H9 (cell line): ENCODE data around the gene IRF6. TPM values are rescaled to one million over a fixed set of nuclear protein-coding genes. Genes with fewer than 3 reads are reported as not detected.

Experiments
- DNase-seq: peaks from one replicate; pipeline ENCODE4 v3.0.0-alpha.2; 2017
- H2AFZ ChIP-seq: one replicate; pipeline ENCODE4 v1.6.1; 2013; ENCODE audit warnings: mild to moderate bottlenecking, low read length, control low read depth, moderate library complexity
- H2AK5ac ChIP-seq: 2 replicates; pipeline ENCODE4 v1.6.1; 2013; ENCODE audit warnings: low read length, control low read depth, mixed read lengths; ENCODE audit not compliant: insufficient read length
- H2BK120ac ChIP-seq: one replicate; pipeline ENCODE4 v1.6.1; 2013; ENCODE audit warnings: low read depth, mild to moderate bottlenecking, low read length, control low read depth, inconsistent platforms; ENCODE audit not compliant: poor library complexity, severe bottlenecking
- H2BK12ac ChIP-seq: 2 replicates; pipeline ENCODE4 v1.6.1; 2013; ENCODE audit warnings: low read length, control low read depth, mixed read lengths, low read depth; ENCODE audit not compliant: insufficient read length
- H2BK15ac ChIP-seq: 2 replicates; pipeline ENCODE4 v1.6.1; 2013; ENCODE audit warnings: low read depth, low read length, control low read depth
- H2BK20ac ChIP-seq: one replicate; pipeline ENCODE4 v1.6.1; 2013; ENCODE audit warnings: low read depth, mild to moderate bottlenecking, low read length, control low read depth, inconsistent platforms; ENCODE audit not compliant: poor library complexity, severe bottlenecking
- H2BK5ac ChIP-seq: 2 replicates; pipeline ENCODE4 v1.6.1; 2013; ENCODE audit warnings: low read length, control low read depth, mixed read lengths; ENCODE audit not compliant: insufficient read length
- H3K14ac ChIP-seq: 2 replicates; pipeline ENCODE4 v1.6.1; 2013; ENCODE audit warnings: low read length, control low read depth; ENCODE audit not compliant: insufficient read depth
- H3K18ac ChIP-seq: 2 replicates; pipeline ENCODE4 v1.6.1; 2013; ENCODE audit warnings: low read depth, mild to moderate bottlenecking, mixed read lengths, low read length, control low read depth; ENCODE audit not compliant: insufficient read length
- H3K23ac ChIP-seq: 2 replicates; pipeline ENCODE4 v1.6.1; 2013; ENCODE audit warnings: low read length, control low read depth, mixed read lengths, low read depth; ENCODE audit not compliant: insufficient read length
- H3K23me2 ChIP-seq: 2 replicates; pipeline ENCODE4 v1.6.1; 2013; ENCODE audit warnings: low read depth, mild to moderate bottlenecking, mixed read lengths, low read length, control low read depth; ENCODE audit not compliant: insufficient read length, poor library complexity, severe bottlenecking
- H3K27ac ChIP-seq: 2 replicates; pipeline ENCODE4 v1.5.1; 2013; ENCODE audit warnings: low read length, control low read depth, mixed read lengths, low read depth; ENCODE audit not compliant: insufficient read length
- H3K27me3 ChIP-seq: 2 replicates; pipeline ENCODE4 v1.6.1; 2013; ENCODE audit warnings: low read length, control low read depth, inconsistent platforms; ENCODE audit not compliant: insufficient read depth
- H3K4ac ChIP-seq: 2 replicates; pipeline ENCODE4 v1.6.1; 2013; ENCODE audit warnings: low read depth, mild to moderate bottlenecking, control low read depth, inconsistent platforms, low read length, moderate library complexity
- H3K4me1 ChIP-seq: 2 replicates; pipeline ENCODE4 v1.6.1; 2013; ENCODE audit warnings: low read length, control low read depth, inconsistent platforms; ENCODE audit not compliant: insufficient read depth
- H3K4me2 ChIP-seq: 2 replicates; pipeline ENCODE4 v1.6.1; 2013; ENCODE audit warnings: low read length, control low read depth, mixed read lengths; ENCODE audit not compliant: insufficient read length, insufficient read depth
- H3K56ac ChIP-seq: 2 replicates; pipeline ENCODE4 v1.6.1; 2013; ENCODE audit warnings: low read depth, mild to moderate bottlenecking, mixed read lengths, low read length, control low read depth; ENCODE audit not compliant: insufficient read length
- H3K79me1 ChIP-seq: 2 replicates; pipeline ENCODE4 v1.6.1; 2013; ENCODE audit warnings: low read depth, mild to moderate bottlenecking, moderate library complexity, low read length, control low read depth, inconsistent platforms; ENCODE audit not compliant: insufficient read depth, poor library complexity, severe bottlenecking
- H3K79me2 ChIP-seq: 2 replicates; pipeline ENCODE4 v1.6.1; 2013; ENCODE audit warnings: low read length, control low read depth, inconsistent platforms; ENCODE audit not compliant: insufficient read depth
- H3K9ac ChIP-seq: 2 replicates; pipeline ENCODE4 v1.6.1; 2013; ENCODE audit warnings: low read length, control low read depth, mixed read lengths; ENCODE audit not compliant: insufficient read length; ENCODE audit errors: extremely low read depth
- H3K9me3 ChIP-seq: one replicate; pipeline ENCODE4 v1.6.1; 2013; ENCODE audit warnings: low read depth, low read length, inconsistent platforms; ENCODE audit not compliant: control insufficient read depth
- H3T11ph ChIP-seq: one replicate; pipeline ENCODE4 v1.6.1; 2013; ENCODE audit warnings: mild to moderate bottlenecking, low read length, control low read depth, inconsistent platforms
- H4K20me1 ChIP-seq: one replicate; pipeline ENCODE4 v1.6.1; 2013; ENCODE audit not compliant: control insufficient read depth, insufficient read length, insufficient read depth
- H4K5ac ChIP-seq: 2 replicates; pipeline ENCODE4 v1.6.1; 2013; ENCODE audit warnings: low read depth, mild to moderate bottlenecking, mixed read lengths, low read length, control low read depth; ENCODE audit not compliant: insufficient read length
- H4K8ac ChIP-seq: replicated peaks from 2 replicates; pipeline ENCODE4 v1.6.1; 2013; ENCODE audit warnings: low read length, control low read depth, mixed read lengths, low read depth; ENCODE audit not compliant: insufficient read length
- H4K91ac ChIP-seq: 2 replicates; pipeline ENCODE4 v1.6.1; 2013; ENCODE audit warnings: low read depth, mild to moderate bottlenecking, moderate library complexity, mixed read lengths, low read length, control low read depth; ENCODE audit not compliant: insufficient read length
- H3K27ac Mint-ChIP-seq, 3 experiments: 2 replicates in 2 of 3; 3 replicates in 1 of 3; pipeline ENCODE4 v1.8.0; 2020 to 2021; ENCODE audit warnings: mixed read lengths in 3 of 3, mild to moderate bottlenecking in 1 of 3, moderate library complexity in 1 of 3
- H3K27me3 Mint-ChIP-seq: 2 replicates; pipeline ENCODE4 v1.8.0; 2021; ENCODE audit warnings: low read depth, mild to moderate bottlenecking, moderate library complexity, mixed read lengths
- H3K36me3 Mint-ChIP-seq, 3 experiments: 2 replicates in 2 of 3; 3 replicates in 1 of 3; pipeline ENCODE4 v1.8.0; 2020 to 2021; ENCODE audit warnings: low read depth in 3 of 3, mixed read lengths in 3 of 3; ENCODE audit not compliant: insufficient read depth in 1 of 3
- H3K4me1 Mint-ChIP-seq, 2 experiments: 2 replicates each; pipeline ENCODE4 v1.8.0; 2020; ENCODE audit warnings: mixed read lengths in 2 of 2
- H3K4me3 Mint-ChIP-seq, 2 experiments: 2 replicates in 1 of 2; 3 replicates in 1 of 2; pipeline ENCODE4 v1.8.0; 2020 to 2021; ENCODE audit warnings: mild to moderate bottlenecking in 2 of 2, mixed read lengths in 2 of 2, moderate library complexity in 1 of 2
- H3K9me3 Mint-ChIP-seq, 2 experiments: 2 replicates in 1 of 2; 3 replicates in 1 of 2; pipeline ENCODE4 v1.8.0; 2020; ENCODE audit warnings: mild to moderate bottlenecking in 2 of 2, mixed read lengths in 2 of 2, moderate library complexity in 1 of 2
- CTCF ChIP-seq: fragments of 200-600 bp; sonication (generic); conservative IDR thresholded peaks from 3 replicates; pipeline ENCODE4 v1.8.0; 2021; ENCODE audit warnings: antibody characterized with exemption, mild to moderate bottlenecking
- WGBS: extraction: QIAGEN DNeasy Blood & Tissue Kit; methylation state at CpG from one replicate; pipeline ENCODE4 v1.1.7; 2013; ENCODE audit warnings: missing lambda C conversion rate, low lambda C conversion rate, mixed read lengths; ENCODE audit not compliant: insufficient read length; ENCODE audit errors: extremely low coverage; 5-methylcytosine and 5-hydroxymethylcytosine counted together
- total RNA-seq: library from RNA; stranded (reverse); gene quantifications from 2 replicates; pipeline ENCODE4 v1.2.1, GENCODE V29; 2021

IRF6 gene
- total RNA-seq, 1 experiment from 2014 or later = 7.1 TPM

- peaks cover 3% of the 10 kb centered on the region for H3K27me3 Mint-ChIP-seq
- Histone ChIP-seq H4K8ac (no peak overlapping the region), H3T11ph (no peak overlapping the region), H2AK5ac (no peak overlapping the region), H2AFZ (no peak overlapping the region), H2BK120ac (no peak overlapping the region), H4K20me1 (no peaks in the 10 kb centered on the region), H3K18ac (no peak overlapping the region), H3K4me2 (no peak overlapping the region), H3K27ac (no peak overlapping the region), H3K4me1 (no peaks in the 10 kb centered on the region), H3K23ac (no peak overlapping the region), H3K4ac (no peak overlapping the region), H3K14ac (no peak overlapping the region), H3K56ac (no peak overlapping the region), H2BK20ac (no peak overlapping the region), H3K9ac (no peak overlapping the region), H4K91ac (no peak overlapping the region), H3K27me3 (no peaks in the 10 kb centered on the region), H3K79me2 (no peaks in the 10 kb centered on the region), H4K5ac (no peak overlapping the region), H3K23me2 (peaks cover 8% of the 10 kb centered on the region), H2BK12ac (no peak overlapping the region), H2BK15ac (no peak overlapping the region), H3K9me3 (no peaks in the 10 kb centered on the region), H3K79me1 (no peaks in the 10 kb centered on the region), H2BK5ac (no peak overlapping the region)
- H3K4me1 Mint-ChIP-seq = peaks cover 15 to 16% of the 10 kb centered on the region in 2 experiments
- H3K36me3 Mint-ChIP-seq = no peaks in the 10 kb centered on the region
- no peak for DNase-seq
- H3K9me3 Mint-ChIP-seq = no peaks in the 10 kb centered on the region
- no peak overlapping the region for H3K27ac Mint-ChIP-seq
- WGBS = no CpG with 5 or more reads among the region's 4 CpGs
- no peak for TF ChIP-seq CTCF
- H3K4me3 Mint-ChIP-seq = no peak overlapping the region
Observed at GRCh38 chr1:209807509-209807908, 1.6 kb upstream of the IRF6 start.
